Activated CD4-positive, CD25-positive, alpha-beta regulatory T cell (primary cell): ENCODE results near the gene HOXB2.

ENCODE experiments used
- DNase-seq, 4 experiments: peaks; one replicate each; lab custom pipeline; 2025; lab: John Stamatoyannopoulos, UW

Gene HOXB2

DNA sequence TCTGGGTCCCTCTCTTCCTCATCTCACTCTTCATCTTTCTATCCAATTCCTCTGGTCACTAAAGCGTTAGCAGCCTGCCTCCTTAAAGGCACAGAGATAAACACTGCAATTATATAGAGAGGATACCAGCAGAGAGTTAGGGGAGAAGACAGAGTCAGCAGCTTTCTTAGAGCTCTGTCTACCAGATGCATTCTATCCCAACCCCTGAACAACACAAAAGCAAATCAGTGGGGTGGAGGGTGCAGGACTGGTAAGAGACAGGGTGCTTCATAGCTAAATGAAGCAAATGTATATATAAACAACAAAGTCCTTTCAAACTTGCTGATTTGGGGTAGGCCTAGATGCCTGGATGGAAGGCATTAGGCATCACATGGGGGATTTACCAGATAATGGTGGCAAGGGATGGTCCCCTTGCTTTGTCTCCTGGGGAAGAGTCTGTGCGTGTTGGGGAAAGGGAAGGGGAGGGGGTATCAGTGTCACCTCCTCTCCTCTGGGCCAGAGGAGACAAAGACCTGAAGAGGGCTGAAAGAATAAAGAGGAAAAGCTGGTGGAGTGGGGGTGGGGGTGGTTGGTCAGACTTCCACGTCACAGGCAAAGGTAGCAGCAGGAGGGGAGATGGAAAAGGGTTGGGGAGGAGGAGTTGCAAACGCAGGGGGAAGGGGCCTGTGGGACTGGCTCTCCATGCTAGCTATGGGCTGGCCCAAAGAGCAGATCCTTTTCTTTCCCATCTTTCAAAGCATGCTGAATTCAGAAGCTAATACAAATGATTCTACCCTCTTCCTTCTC is 21.2 kb upstream of the HOXB2 start:
- no peak for DNase-seq

- DNase-seq: no peak
Measured at GRCh38 chr17:48565022-48565554, 20.2 kb upstream of the HOXB2 start.

- DNase-seq: no peak
Measured at GRCh38 chr17:48564188-48565021, 19.5 kb upstream of the HOXB2 start.

DNA sequence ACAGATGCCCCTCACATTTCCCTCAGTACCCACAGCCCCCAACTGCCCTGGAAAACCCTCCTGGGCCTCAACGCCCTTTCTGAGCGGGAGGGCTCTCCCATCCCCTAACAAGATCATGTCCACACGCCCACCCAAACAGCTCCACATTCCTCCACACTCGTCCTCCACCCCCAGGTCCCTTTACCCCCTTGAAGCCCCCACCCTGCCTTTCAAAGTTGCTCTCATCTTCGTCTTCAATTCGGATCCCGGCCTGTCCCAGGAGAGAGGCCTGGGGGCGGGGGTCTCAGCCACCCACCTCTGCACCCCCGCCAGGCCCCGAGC is 18.9 kb upstream of the HOXB2 start:
- no peak for DNase-seq

GRCh38 chr17:48563385-48563838 is 18.5 kb upstream of the HOXB2 start:
- DNase-seq: no peak

GRCh38 chr17:48562934-48563333 is 18.0 kb upstream of the HOXB2 start:
- no peak for DNase-seq

- no peak for DNase-seq
Measured at GRCh38 chr17:48561884-48562810, 17.2 kb upstream of the HOXB2 start.

DNA sequence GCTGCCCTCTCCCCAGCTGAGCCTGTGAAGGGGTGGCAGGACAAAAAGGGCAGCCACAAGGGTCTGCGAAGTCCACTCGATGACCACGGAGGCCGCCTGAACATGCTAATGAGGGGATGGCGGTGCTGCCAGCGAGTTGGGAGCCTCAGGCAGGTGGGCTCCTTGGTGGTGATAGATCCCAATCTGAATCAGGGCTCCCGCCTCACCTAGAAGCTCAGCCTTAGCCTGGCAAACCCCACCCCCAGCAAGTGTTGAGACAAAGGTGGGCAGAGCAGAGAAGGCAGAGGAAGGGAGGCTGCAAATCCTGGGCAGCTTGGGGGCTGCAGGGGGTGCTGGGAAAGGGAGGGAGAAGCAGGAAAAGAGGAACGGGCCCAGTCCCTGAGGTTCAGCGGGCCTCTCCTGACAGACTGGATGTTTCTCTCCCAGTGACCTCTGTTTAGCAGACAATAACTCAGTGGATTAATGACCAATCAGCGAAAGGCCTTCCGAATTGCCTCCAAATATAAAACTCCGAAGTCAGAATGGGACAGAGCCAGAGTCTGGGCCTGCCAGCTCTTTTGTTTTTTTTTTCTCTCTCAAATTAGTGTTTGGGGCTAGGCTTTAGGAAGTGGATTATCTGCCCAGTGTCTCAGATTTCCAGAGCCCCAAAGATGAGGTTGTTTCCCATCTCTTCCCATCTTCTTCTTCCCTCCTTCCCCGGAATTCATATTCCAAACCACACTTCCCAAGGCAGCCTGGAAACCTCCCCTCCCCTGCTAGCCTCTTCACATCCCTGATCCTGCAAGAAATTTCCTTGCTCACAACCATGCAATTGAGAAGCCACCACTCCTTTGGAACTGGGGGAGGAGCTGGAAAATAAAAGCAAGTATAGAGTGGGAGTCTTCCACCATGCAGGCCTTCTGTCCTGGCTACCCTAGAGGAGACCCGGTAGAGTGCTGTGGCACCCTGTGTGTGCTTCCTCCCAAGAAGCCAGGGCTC is 15.2 kb upstream of the HOXB2 start:
- no peak for DNase-seq

- no peak for DNase-seq
Measured at GRCh38 chr17:48559122-48559839, 14.4 kb upstream of the HOXB2 start.

DNA sequence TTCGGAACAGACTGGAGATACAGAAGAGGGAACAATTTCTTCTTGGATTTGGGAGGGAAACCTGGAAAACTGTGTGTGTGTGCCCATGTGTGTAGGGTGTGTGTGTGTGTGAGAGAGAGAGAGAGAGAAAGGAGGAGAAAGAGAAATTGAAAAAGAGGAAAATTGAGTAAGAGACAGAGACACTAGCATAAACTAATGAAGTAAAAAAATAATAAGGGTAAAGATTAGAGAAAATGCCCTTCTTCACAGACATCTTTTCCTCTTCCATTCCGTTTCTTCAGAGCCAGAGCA is 13.9 kb upstream of the HOXB2 start:
- no peak for DNase-seq

DNA sequence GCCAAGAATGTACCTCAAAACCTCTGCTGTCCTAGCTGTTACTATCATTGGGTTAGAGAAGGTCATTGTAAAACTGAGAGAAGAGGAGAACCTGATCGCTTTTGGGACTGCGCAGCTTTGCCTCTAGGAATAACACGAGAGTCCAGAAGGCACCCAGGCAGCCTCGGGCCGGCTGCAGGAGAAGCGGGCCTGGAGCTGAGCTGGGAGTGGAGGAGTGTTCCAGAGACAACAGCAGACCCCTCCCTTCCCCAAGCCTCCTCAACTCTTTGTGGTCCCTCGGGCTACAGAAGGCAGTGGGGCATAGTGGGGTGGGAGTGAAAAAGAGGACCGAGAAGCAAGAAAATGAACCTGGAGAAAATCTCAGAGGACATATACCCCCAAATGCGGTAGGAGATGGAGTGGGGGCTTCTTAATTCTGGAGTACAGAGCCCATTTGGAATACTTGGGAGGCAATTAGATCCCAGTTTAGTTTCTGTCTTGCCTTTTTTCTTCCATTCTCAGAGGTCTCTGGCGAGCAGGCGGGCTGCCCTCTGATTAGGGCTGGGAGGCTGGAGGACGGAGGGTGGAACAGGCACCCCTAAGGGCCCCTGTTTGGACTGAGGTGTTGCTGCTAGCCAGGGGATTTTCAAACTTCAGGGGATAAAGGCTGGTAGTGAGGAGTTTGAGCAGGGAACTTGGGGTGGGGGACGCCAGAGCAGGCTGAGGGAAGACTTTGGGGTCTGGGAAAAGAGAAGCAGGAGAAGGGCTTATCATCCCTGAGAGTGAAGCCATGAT is 13.3 kb upstream of the HOXB2 start:
- DNase-seq: no peak

GRCh38 chr17:48556576-48557401 is 11.9 kb upstream of the HOXB2 start:
- DNase-seq: no peak

GRCh38 chr17:48556229-48556575 is 11.3 kb upstream of the HOXB2 start:
- no peak for DNase-seq

GRCh38 chr17:48555258-48556228 is 10.6 kb upstream of the HOXB2 start:
- DNase-seq: no peak

- DNase-seq: no peak
Measured at GRCh38 chr17:48554412-48555257, 9.7 kb upstream of the HOXB2 start.

- DNase-seq: no peak
Measured at GRCh38 chr17:48553826-48554225, 8.9 kb upstream of the HOXB2 start.

GRCh38 chr17:48553190-48553547 is 8.3 kb upstream of the HOXB2 start:
- no peak for DNase-seq
